Stimulated activated memory B cell treated with anti-CD40 and anti-IgM and Interleukin-4, amounts not matched to agents 10 μg/mL and 1 μg/mL and 100 μg/mL, for 72 hours (primary cell): ENCODE measurements around the gene CZIB.
A peak's percentile ranks its signal among the peaks of the same experiment; 100 is the strongest.

Source experiments
- ATAC-seq: fragments of 150-1000 bp; cut with Tn5 transposase; 2 replicates; pipeline ENCODE4 v1.10.0; 2021
- H3K27ac Mint-ChIP-seq: one replicate; pipeline ENCODE4 v1.8.0; 2022; ENCODE audit warnings: mild to moderate bottlenecking, mixed read lengths
- H3K27me3 Mint-ChIP-seq: one replicate; pipeline ENCODE4 v1.8.0; 2022; ENCODE audit warnings: mixed read lengths
- H3K36me3 Mint-ChIP-seq: one replicate; pipeline ENCODE4 v1.8.0; 2022; ENCODE audit warnings: mixed read lengths
- H3K4me1 Mint-ChIP-seq: one replicate; pipeline ENCODE4 v1.8.0; 2022; ENCODE audit warnings: mixed read lengths
- H3K4me3 Mint-ChIP-seq: one replicate; pipeline ENCODE4 v1.8.0; 2022; ENCODE audit warnings: mild to moderate bottlenecking, moderate library complexity, mixed read lengths
- H3K9me3 Mint-ChIP-seq: one replicate; pipeline ENCODE4 v1.8.0; 2022; ENCODE audit warnings: mixed read lengths

Gene CZIB

DNA sequence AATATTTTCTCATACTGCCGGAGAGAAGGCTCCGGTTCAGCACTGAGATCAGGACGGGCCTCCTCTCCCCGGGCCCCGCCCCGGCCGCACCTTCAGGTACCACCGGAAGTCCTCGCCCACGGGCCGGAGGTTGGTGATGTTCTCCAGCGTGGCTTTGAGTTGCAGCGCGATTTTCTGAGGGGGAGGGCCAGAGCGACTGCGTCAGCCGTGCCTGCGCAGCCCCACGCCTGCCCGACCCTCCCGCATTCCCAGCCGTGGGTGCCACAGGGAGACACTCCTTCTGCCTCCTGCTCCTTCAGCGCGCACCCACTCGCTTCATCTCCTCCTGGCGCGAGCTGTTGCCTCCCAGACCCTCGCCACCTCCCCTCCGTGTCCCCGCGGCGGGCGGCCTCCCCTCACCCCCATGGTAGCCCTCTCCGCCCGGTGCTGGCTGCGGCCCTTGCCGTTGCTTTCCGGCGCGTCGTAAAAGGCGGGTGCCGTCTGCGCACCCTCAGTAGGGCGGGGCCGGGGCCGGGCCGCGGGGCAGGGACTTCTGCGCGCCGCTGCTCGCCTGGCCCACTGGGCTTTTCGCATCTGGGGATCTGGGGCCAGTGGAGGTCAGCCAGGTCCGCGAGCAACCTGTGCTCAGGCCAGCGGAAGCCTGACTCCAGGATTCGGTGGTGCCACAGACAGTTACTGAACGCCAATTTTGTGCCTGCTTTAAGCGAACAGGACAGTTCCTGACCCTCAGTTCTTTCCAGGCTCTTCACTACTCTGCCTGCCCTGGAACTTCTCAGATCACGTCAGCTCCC is at the start of gene CZIB:
CZIB (minus strand) TSS at position 464 of the 791 bp plus-strand sequence; CDS start at position 405, 59 bp downstream.
- peaks cover 24% of the 10 kb centered on the region for H3K4me1 Mint-ChIP-seq
- peak within 1 kb of the TSS; percentile 96 for H3K27ac Mint-ChIP-seq
- H3K4me3 Mint-ChIP-seq: peak within 1 kb of the TSS; percentile 91
- H3K36me3 Mint-ChIP-seq: peaks cover 14% of the 10 kb centered on the region
- peak; percentile 98 for ATAC-seq
- H3K27me3 Mint-ChIP-seq: no peaks in the 10 kb centered on the region
- H3K9me3 Mint-ChIP-seq: no peaks in the 10 kb centered on the region

DNA sequence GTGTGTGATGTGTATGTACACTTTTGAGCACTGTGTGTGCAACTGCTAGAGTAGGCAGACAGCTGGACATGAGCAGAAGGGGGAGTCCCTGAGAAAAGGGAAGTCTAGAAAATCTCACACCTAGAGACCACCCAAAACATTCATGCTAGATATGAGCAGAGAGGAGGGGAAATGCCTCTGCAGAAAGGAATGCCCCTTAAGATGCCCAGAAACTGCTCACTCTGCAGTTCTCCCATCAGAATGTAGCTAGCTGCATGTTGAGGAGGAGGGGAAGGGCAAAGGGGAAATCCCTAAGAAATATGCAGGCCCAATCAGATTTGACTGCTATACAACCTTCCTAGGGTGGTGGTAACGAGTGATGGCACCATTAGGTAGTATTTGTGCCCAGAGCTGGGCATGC is 49.7 kb upstream of the CZIB start:
- Mint-ChIP-seq H3K27ac (peak overlapping the region; percentile 44), H3K4me3 (no peak overlapping the region), H3K4me1 (peaks cover 17% of the 10 kb centered on the region), H3K27me3 (no peaks in the 10 kb centered on the region), H3K9me3 (no peaks in the 10 kb centered on the region), H3K36me3 (peaks cover 68% of the 10 kb centered on the region)
- peak; percentile 84 for ATAC-seq

DNA sequence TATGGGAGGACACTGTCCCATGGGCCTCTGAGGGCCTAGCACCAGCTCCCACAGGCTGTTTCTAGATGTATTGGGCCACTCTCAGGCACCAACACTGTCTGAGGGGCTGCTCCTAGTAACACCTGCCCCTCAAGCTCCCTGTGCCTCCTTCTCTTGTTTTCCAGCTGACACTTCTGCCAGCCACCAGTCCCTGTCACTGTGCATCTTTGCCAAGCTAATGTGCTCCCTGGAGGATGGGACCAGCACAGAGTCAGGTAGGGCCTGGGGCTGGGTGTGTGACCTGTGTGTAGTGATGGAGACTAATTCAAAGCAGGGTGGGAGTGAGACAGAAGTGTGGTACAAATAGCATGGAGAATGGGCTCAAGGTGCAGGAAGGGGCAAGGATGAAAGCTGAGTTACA is 47.3 kb upstream of the CZIB start:
- Mint-ChIP-seq H3K36me3 (peaks cover 68% of the 10 kb centered on the region), H3K4me1 (peaks cover 17% of the 10 kb centered on the region), H3K27me3 (no peaks in the 10 kb centered on the region), H3K4me3 (no peak overlapping the region), H3K9me3 (no peaks in the 10 kb centered on the region), H3K27ac (no peak overlapping the region)
- ATAC-seq: no peak

DNA sequence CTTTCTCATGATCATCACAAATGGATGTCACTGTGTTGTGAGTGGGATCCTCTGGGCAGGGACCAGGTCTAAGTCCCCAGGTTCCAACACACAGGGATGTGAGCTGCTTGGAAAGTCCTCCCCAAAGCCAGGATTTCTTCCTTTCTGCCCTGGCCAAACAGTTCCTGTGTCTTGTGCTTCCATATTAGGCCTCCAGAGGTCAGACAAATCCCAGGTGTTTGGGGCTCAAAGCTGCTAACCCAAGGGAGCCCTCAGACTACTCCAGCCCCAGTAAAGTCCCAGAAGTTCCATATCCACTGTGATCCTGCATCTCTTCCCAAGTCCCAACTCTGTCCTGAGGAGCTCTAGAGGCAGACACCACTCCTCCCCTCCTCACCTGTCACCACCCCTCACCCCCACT is 45.6 kb upstream of the CZIB start:
- Mint-ChIP-seq H3K9me3 (no peaks in the 10 kb centered on the region), H3K4me3 (no peak overlapping the region), H3K27ac (no peak overlapping the region), H3K4me1 (peaks cover 17% of the 10 kb centered on the region), H3K27me3 (no peaks in the 10 kb centered on the region), H3K36me3 (peaks cover 75% of the 10 kb centered on the region)
- ATAC-seq: no peak

DNA sequence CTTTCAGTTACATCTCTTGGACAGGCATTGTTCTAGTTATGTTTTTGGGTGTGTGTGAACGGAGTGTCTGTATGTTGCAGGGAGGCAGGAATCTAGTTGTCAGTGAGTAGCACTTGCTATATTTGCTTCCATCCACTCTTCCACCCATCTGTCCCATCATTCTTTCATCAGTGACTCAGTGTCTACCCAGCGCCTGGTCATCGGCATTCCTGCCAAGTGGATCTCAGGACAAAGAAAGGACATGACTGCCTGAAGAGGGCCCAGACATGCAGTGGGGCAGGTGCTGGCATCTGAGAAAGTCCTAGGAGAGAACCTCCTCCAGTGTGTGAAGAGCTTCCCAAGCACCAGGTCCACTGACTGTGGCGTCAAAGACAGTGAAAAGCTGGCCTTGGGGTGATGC is 45.1 kb upstream of the CZIB start:
- Mint-ChIP-seq H3K4me1 (peaks cover 16% of the 10 kb centered on the region), H3K36me3 (peaks cover 80% of the 10 kb centered on the region), H3K27me3 (no peaks in the 10 kb centered on the region), H3K27ac (no peak overlapping the region), H3K9me3 (no peaks in the 10 kb centered on the region), H3K4me3 (no peak overlapping the region)
- no peak for ATAC-seq

DNA sequence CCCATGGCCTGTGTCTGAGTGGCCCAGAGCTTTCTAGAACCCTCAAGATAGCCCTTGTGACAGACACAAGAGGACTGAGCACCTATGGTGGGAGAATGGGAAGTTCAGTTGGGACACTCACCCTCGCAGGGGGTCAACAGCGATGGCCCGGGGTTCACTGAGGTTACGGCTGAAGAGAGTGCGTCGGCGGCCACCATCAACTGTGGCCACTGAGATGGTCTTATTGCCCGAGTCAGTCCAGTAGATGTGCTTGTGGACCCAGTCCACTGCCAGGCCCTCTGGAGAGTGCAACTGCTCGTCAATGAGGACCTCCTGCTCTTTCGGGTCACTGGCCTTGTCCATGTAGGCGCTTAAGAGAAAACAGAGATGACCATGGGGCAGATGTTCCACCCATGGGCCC is 43.6 kb upstream of the CZIB start:
- Mint-ChIP-seq H3K4me3 (no peak overlapping the region), H3K4me1 (peaks cover 14% of the 10 kb centered on the region), H3K27ac (no peak overlapping the region), H3K9me3 (no peaks in the 10 kb centered on the region), H3K27me3 (no peaks in the 10 kb centered on the region), H3K36me3 (peaks cover 77% of the 10 kb centered on the region)
- ATAC-seq: no peak

DNA sequence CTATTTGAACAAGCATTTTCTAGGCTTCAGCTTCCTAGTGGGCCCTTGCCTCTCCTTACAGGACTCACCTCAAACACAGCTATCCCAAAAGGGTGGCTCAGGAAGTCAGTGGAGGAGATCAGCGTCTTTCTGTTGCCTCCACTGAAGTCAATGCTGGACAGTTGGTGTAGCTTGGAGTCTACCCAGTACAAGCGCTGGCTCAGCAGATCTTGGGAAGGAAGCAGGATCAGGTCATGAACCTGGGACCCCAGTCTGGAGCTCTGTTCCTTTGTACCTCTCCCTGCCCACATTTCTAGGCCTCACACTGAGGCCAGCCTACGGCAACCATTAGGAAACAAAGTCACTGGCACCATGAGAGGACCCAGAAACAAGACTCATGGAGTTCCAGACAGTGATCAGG is 41.6 kb upstream of the CZIB start:
- Mint-ChIP-seq H3K36me3 (peaks cover 83% of the 10 kb centered on the region), H3K9me3 (no peaks in the 10 kb centered on the region), H3K4me1 (peaks cover 14% of the 10 kb centered on the region), H3K4me3 (no peak overlapping the region), H3K27me3 (no peaks in the 10 kb centered on the region), H3K27ac (no peak overlapping the region)
- ATAC-seq: no peak

DNA sequence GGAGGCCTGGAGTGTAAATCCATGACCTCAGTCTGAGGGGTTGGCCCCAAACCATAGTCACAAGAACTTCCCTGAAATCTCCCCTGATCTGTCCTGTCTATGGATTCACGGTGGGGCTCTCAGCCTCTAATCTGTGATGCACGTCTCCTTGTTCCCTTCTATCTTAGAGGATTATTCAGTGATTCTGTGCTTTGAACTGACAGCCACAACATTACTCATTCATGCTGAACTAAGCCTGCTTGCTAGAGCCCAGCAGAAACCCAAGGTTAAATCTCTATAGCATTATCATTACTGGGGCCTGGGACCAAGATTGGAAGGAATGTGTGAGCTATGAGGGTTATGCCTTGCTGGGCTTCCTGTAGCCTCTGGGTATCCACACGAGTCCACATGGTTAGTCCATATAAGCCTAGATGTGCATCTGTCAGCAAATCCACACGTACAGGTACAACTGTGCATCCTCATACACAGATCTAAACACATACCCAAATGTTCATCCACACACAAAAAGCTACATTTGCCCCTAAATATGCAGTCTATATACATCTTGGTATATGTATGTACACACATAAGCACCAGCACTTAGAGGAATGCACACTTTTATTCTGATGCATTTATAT is 40.3 kb upstream of the CZIB start:
- Mint-ChIP-seq H3K4me3 (no peak overlapping the region), H3K27ac (peak overlapping the region; percentile 31), H3K4me1 (peaks cover 14% of the 10 kb centered on the region), H3K27me3 (no peaks in the 10 kb centered on the region), H3K36me3 (peaks cover 81% of the 10 kb centered on the region), H3K9me3 (no peaks in the 10 kb centered on the region)
- no peak for ATAC-seq

DNA sequence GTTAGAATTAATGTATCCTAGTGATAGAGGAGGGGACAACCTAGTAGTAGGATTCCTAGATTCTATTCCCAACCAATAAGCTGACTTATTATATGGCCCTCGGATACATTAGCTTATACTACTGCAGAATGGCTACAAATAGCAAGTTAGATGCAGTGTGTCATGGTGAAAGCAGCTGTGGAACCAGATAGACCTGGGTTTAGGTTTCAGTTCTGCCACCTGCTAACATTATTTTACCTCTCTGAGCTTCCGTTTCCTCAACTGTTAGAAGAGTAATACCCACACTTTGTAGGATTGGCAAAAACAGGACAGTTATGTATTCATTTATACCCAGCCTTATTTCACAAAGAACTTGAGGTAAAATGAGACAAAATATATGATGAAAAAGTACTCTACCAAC is 39.5 kb upstream of the CZIB start:
- H3K27me3 Mint-ChIP-seq: no peaks in the 10 kb centered on the region
- ATAC-seq: peak; percentile 71
- no peak overlapping the region for H3K4me3 Mint-ChIP-seq
- no peaks in the 10 kb centered on the region for H3K9me3 Mint-ChIP-seq
- H3K27ac Mint-ChIP-seq: peak overlapping the region; percentile 31
- H3K36me3 Mint-ChIP-seq: peaks cover 73% of the 10 kb centered on the region
- peaks cover 14% of the 10 kb centered on the region for H3K4me1 Mint-ChIP-seq

DNA sequence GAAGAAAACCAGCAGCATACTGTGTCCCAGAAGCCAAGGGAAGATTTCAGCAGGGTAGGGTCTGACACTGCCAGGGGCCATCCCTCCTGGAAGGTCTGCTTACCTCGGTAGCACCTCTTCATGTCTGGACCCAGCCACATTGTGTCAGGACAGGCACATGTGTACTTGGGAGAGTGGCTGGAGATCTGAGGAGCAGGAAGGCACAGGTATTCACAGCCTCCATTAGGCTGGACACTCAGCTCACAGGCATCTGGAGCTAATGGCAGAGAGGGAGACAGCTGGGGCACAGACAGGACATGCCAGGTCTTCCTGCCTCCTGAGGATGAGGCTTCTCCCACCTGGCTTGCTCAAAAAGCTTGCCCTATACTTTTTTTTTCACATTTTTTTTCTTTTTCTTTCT is 37.8 kb upstream of the CZIB start:
- no peak for ATAC-seq
- Mint-ChIP-seq H3K27ac (peak overlapping the region; percentile 9), H3K27me3 (no peaks in the 10 kb centered on the region), H3K4me1 (peaks cover 14% of the 10 kb centered on the region), H3K4me3 (no peak overlapping the region), H3K36me3 (peaks cover 74% of the 10 kb centered on the region), H3K9me3 (no peaks in the 10 kb centered on the region)

DNA sequence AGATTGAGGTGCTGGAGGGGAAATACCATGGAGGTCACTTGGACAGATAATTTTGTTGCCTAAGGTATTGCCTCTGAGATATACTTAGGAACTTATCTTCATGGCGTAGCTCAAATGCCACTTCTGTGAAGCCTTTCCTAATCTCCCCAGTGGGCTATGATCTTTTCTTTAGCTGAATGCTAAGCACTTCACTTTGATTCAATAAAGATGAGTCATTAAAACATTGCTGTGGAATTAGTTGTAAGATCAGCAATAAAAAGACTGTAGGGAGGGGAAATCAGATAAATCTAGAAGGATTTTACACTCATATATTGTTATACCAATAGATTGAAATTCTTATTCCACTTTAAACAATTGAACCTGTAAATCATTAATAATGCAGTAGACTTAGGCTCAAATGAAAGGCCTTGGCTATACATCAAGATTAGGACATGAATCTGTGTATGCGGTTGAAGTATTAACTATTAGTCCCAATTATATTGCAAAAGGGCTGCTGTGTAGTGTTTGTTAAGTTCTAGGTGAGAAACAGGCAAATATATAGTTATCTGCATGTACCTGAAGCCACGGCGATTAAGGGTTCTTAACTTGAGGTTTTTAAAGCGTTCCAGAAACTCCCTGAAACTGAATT is 37.1 kb upstream of the CZIB start:
- no peaks in the 10 kb centered on the region for H3K27me3 Mint-ChIP-seq
- H3K4me1 Mint-ChIP-seq: peaks cover 14% of the 10 kb centered on the region
- H3K9me3 Mint-ChIP-seq: no peaks in the 10 kb centered on the region
- H3K4me3 Mint-ChIP-seq: no peak overlapping the region
- peaks cover 72% of the 10 kb centered on the region for H3K36me3 Mint-ChIP-seq
- H3K27ac Mint-ChIP-seq: peak overlapping the region; percentile 9
- ATAC-seq: no peak

DNA sequence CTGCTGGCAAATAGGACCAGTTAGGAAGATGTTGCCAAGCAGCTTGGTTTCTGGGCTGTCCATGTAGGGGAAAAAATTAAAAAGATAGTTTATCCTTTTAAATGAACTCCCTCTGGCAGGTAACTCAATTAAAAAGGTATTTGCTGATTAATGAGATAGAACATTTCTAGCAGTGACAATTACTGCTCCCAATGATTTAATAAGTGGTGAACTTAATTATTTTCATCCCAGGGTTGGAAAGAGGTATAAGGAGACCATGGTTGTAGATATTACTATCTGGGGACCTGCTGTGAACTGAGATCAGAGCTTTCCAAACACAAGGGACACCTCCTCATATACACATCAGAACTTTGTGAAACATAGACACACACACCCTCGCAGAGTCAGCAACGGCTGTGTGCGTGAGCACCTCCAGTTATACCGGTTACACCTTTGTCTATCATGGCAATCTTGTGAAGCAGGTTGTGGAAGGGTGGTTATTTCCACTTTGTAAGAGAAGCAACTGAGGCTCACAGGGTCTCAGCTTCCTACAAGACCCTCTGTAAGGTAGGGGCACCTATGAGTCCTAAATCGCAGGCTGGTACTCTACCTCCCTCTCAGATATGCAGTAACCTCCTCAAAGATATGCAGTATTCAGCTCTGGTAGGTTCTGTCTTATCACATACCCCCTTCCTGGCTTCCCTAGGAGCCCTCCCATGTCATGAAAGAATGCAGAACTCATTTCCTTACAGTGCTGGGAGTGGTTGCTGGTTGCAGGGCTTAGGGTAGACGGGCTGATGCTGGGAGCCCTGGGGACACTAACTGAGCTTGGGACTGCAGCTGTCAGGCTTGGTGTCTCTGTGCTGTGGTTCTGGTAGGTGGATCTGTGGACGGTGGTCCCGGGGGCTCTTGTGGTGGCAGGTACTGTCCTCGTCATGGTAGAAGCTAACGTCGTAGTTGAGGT is 36.3 kb upstream of the CZIB start:
- H3K4me1 Mint-ChIP-seq: peaks cover 14% of the 10 kb centered on the region
- no peaks in the 10 kb centered on the region for H3K27me3 Mint-ChIP-seq
- no peaks in the 10 kb centered on the region for H3K9me3 Mint-ChIP-seq
- no peak overlapping the region for H3K27ac Mint-ChIP-seq
- H3K4me3 Mint-ChIP-seq: no peak overlapping the region
- H3K36me3 Mint-ChIP-seq: peaks cover 71% of the 10 kb centered on the region
- no peak for ATAC-seq

DNA sequence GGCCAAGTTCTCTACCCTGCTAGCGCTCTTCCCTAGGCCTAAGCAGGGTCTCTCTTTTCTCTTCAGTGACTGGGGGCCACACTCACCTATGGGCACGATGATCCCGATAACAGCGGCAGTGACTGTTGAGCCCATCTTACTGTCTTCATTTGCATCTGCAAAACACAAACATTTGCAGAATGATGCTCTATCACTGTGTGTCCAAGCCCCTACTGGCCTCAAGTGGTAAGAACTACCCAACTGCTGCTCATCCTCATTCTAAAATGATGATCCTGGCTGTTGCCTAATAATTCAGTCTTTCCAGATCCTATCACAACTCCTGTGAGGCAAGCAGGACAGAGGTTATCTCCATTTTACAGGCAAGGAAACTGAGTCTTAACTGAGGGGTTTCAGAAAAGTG is 34.6 kb upstream of the CZIB start:
- Mint-ChIP-seq H3K27me3 (no peaks in the 10 kb centered on the region), H3K36me3 (peaks cover 73% of the 10 kb centered on the region), H3K4me3 (no peak overlapping the region), H3K27ac (no peak overlapping the region), H3K9me3 (no peaks in the 10 kb centered on the region), H3K4me1 (peaks cover 5% of the 10 kb centered on the region)
- ATAC-seq: no peak

DNA sequence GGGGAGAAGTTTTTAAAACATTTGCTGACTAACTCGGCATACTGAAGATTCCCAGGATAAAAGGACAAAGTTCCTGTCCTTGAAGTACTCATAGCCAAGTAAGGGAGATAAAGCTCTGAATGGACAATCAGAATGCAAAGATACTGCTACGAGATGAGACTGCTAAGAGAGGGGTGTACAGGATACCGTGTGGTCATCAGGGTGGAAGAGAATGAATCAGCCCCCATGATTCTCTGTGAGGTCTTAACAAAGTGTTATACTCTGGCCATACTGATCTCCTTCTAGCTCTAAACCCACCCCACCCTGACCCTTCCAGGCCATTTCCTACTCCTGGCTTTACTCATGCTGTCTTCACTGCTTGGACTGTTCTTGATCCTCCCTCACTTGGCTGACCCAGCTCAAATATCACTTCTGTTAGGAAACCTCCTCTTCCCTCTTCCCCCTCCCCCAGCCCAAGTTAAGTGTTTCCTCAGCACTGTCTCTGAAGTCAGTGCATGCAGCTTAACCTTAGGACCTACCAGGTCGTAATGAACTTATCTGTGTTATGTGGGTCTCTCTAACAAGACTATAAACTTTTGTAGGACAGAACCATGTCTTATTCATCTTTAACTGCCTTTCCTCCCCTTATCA is 33.7 kb upstream of the CZIB start:
- Mint-ChIP-seq H3K36me3 (peaks cover 75% of the 10 kb centered on the region), H3K9me3 (no peaks in the 10 kb centered on the region), H3K27me3 (no peaks in the 10 kb centered on the region), H3K4me3 (no peak overlapping the region), H3K4me1 (no peaks in the 10 kb centered on the region), H3K27ac (no peak overlapping the region)
- no peak for ATAC-seq

DNA sequence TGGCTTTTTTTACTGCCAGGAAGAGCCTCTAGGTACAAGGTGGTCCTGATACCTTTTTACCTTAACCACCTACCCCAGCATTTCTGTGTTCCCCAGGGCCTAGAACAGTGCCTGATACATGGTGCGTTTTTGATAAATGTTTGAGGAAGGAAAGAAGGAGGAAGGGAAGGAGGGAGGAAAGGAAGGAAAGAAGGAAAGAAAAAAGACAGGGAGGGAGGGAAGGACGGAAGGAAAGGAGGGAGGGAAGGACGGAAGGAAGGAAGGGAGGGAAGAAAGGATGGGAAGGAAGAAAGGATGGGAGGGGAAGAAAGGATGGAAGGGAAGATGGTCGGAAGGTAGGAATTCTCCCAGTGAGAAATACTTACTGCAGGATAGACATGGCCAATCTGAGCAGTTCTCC is 29.9 kb upstream of the CZIB start:
- H3K36me3 Mint-ChIP-seq: peaks cover 73% of the 10 kb centered on the region
- ATAC-seq: no peak
- no peak overlapping the region for H3K4me3 Mint-ChIP-seq

More for the DNA sequence above, 29.9 kb upstream of the CZIB start:
- Mint-ChIP-seq H3K27ac (no peak overlapping the region), H3K27me3 (no peaks in the 10 kb centered on the region), H3K9me3 (no peaks in the 10 kb centered on the region), H3K4me1 (peaks cover 23% of the 10 kb centered on the region)
